GM18870 (cell line): Measurements from ENCODE around the gene TPX2.

Experiments used
- ATAC-seq: cut with Tn5 transposase; IDR thresholded peaks from one replicate; pipeline ENCODE4 v1.9.1; 2021; ENCODE audit warnings: moderate library complexity; ENCODE audit not compliant: unreplicated experiment

Gene TPX2

DNA sequence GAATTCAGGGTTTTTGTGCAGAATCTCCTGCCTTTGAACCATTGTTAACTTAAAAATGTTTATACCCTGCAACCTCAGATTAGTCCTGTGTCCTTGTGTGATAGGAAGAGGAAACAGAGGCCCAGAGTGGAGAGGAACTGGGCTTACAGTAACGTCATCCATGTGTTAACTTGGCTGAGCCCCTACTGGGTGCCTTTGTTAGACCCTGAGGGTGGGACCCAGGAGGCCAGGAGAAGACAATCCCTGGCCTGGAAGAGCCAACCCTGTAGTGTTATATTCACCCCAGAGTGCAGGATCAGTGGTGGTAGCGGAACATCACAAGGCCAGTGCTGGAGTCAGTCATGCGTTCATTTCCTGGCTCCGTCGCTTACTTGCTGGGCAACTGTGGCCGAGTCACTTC lies 90.6 kb downstream of the TPX2 start:
- no peak for ATAC-seq

GRCh38 chr20:31830406-31830981 lies 91.4 kb downstream of the TPX2 start:
- ATAC-seq, result no peak

GRCh38 chr20:31831211-31831610 lies 92.1 kb downstream of the TPX2 start:
- no peak for ATAC-seq

DNA sequence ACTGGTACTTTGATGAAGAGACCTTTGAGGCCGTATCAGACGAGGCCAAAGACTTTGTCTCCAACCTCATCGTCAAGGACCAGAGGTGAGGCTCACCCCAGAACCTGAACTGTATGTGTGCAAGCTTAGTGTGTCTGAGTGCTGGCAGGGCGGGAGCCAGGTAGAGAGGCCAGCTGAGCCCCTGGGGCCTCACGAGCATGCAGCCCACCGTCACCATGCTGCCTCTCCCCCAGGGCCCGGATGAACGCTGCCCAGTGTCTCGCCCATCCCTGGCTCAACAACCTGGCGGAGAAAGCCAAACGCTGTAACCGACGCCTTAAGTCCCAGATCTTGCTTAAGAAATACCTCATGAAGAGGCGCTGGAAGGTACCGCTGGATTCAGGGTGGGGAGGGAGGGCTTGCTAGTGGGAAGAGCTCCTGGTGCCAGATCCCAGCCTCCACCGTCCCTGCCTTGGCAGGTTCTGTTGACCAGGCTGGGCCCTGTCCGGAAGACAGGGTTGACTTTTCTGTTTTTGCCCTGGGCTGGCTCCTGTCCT lies 92.7 kb downstream of the TPX2 start:
- no peak for ATAC-seq

DNA sequence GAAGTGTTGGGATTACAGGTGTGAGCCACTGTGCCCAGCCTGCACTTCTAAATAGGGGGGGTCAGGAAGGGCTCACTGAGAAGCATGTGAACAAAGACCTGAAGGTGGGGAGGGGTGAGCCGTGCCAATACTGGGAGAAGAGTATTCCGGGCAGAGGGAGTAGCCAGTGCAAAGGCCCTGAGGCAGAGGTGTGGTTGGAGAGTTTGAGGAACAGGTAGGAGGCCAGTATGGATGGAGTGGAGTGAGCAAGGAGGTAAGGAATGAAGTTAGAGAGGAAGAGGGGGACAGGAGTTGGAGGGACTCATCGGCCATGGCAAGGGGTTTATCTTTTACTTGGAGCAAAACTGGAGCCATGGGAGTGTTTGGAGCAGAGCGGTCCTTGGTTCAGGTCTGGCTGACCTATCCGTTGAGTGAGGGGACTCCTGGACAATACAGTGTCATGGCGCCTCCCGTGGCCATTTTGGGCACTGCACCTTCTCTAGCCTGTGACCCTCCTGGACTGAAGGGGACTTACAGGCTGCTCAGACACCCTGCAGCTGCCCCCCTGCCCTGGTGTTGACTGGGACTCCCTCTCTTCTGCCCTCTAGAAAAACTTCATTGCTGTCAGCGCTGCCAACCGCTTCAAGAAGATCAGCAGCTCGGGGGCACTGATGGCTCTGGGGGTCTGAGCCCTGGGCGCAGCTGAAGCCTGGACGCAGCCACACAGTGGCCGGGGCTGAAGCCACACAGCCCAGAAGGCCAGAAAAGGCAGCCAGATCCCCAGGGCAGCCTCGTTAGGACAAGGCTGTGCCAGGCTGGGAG lies 94.2 kb downstream of the TPX2 start:
- ATAC-seq, result no peak

DNA sequence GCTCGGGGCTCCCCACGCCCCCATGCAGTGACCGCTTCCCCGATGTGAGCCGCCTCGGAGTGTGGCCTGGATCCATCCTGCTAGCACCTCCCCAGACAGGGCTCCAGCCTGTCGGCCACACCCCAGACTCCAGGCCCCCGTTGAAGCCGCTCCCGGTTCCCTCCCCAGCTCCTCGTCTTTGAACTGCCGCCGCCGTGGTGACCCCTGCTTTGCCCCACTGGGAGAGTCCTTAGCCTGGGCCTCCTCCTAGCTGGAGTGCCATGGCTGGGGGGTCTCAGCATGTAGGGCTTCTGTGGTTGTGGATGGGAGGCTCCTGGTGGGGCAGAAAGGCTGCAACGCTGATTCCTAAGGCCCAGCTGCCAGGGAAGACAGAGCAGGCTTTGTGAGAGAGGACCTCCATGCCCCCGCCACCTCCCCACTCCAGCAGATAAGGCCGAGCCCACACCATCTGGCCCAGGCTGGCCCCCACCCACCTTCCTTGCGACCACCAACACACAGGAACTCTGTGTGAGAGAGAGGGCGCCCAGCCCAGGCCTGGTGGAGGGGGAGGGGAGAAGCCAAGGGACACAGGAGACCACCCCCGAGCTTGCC lies 94.9 kb downstream of the TPX2 start:
- no peak for ATAC-seq

GRCh38 chr20:31835554-31835953 lies 96.5 kb downstream of the TPX2 start:
- ATAC-seq, result no peak

DNA sequence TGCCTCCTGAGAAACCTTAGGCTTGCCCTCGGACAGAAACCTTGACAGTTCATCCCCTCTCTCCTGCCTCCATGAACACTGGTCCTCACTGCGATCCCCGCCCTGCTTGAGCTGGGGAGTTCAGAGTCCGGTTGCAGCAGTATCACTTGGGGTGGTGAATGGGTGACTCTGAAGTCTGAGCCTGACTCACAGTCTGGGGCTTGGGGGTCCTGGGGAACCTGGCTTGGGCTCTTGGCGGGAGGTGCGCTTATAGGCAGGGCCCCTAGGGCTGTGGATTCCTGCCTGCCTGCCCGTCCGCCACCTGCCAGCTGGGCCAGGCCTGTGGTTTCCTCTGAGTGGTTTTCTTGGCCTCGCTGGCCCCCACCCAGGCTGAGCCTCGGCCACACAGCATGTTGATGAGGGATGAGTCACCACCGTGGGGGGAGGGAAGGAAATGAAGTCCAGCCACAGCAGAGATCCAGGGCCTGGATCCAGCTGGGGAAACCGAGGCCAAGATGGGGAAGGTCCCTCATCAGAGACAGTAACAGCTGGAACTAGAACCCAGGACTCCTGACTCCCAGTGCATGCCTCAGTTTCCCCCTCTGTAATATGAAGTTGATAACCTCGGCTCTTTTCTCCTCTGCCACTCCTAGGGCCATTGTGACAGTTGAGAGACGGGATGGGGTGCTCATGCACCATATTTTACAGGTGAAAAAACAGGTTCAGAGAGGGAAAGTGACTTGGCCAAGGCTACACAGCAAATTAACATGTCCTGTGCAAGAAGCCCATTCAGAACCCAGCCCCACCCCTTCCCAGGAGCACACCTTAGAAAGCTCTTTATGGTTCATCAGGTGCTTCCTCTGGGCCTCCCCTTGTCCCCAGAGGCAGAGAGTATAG lies 97.1 kb downstream of the TPX2 start:
- peak; percentile 48 for ATAC-seq

DNA sequence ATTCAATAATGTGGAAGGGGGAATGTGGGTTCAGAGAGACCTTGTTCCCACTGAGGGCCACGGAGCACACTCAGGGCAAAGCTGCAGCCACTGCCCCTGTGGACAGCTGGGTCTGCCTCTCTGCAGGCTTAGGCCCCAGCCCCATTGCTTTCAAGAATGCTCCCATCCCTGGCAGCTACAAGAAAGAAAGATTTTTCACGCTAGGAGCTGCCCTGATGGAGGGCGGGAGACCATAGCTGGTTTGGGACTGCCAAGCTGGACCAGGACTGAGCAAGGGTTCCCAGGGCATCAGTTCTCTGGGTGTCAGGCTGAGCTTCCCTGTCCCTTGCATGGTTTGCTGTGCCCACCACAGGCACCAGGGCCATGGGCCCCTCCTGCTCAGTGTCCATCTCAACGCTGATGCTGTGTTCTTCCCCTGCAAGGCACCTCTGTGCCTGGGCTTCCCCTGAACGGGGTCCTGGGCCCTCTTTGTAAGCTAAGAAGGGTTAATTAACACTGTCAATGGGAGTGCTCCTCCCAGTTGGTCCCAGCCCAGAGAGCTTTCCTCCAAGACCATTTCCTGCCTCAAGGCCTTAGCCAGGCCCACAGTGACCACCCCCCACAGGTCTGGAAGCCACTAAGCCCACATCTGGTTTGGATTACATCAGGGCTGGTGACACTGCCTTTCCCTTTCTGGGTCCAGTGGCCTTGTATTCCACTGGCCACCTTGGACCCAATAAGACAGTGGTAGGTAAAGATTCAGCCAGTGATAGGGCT lies 97.9 kb downstream of the TPX2 start:
- ATAC-seq, result no peak

DNA sequence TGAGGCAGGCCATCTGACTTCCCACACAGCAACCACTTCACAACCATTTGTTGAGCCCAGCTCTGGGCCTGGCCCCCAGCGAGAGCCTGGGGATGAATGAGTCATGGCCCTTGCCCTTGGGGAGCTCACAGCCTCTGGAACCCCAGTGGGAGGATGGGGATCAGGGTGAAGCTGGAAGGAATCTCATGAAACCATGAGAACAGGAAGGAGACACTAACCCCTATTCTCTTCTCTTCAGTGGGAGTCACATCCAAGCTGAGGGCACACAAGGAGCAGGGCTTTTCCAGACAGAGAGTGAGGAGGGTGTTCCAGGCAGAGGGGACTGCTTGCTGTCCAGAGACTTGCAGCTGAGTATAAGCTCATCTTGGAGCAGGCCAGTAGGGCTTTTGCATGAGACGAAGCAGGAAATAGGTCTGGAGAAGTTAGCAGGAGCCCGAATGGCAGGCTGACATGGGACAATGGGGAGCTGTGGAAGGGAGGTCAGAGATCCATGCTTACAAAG lies 98.9 kb downstream of the TPX2 start:
- ATAC-seq, result no peak

GRCh38 chr20:31838646-31839292 lies 99.7 kb downstream of the TPX2 start:
- no peak for ATAC-seq

DNA sequence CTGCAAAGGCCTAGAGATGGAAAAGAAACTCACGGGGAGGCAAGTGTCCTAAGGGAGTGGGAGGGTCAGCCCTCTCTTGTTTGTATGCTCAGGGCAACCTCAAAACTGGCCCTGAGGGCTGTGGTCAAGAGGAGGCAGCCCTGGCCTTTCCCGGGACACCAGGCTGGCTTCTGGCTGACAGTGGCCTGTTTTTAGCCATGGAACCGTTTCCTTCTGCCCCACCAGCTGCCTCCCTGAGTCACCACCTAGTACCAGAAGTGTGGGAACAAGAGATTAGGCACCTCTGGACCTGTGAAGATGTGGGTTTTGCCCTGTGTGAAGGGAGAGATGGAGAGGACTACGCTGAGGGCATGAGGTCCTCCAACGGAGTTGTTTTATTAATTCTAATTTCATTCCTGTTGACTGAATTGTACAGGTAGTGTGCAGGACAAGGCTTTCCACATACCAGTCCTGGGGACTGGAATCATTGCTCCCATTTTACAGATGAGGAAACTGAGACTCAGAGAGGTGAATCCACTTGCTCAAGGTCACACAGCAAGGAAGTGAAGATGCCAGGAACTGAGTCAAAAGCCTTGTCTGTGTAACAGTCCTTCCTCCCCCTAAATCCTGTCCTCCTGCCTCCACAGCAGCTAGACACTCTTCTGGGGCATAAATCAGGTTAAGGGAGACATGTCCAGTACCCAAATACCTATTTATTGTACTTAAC lies 100.8 kb downstream of the TPX2 start:
- no peak for ATAC-seq

- ATAC-seq, result no peak
Measured at GRCh38 chr20:31840906-31841816, 102.1 kb downstream of the TPX2 start.

- ATAC-seq, result no peak
Measured at GRCh38 chr20:31841928-31842327, 102.8 kb downstream of the TPX2 start.

- no peak for ATAC-seq
Measured at GRCh38 chr20:31842471-31843157, 103.5 kb downstream of the TPX2 start.

GRCh38 chr20:31843288-31843687 lies 104.2 kb downstream of the TPX2 start:
- no peak for ATAC-seq

DNA sequence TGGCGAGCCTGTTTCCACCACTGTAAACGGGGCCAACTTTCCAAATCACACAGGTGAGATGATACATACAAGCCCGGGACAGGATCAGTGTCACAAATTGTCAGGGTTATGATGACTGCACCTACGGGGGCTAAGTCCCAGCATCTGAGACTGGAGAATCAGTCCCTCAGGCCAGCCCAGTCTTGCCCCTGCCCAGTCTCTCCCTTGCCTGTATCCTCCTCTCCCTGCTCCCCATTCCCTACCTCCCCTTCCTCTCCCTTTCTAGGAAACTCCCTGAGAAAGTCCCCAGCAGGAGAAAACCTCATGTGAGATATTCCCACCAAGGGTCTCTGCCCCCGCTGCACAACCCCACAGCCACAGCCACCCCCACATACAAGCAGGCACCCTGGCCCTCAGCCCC lies 104.8 kb downstream of the TPX2 start:
- ATAC-seq, result no peak
